ENCODE data around the gene CDC20. TPM values are rescaled to one million over a fixed set of nuclear protein-coding genes. Genes with fewer than 3 reads are reported as not detected.

Gene CDC20
- polyA plus RNA-seq (2012; ENCODE audit: missing spikeins) = 42.4 TPM

DNA sequence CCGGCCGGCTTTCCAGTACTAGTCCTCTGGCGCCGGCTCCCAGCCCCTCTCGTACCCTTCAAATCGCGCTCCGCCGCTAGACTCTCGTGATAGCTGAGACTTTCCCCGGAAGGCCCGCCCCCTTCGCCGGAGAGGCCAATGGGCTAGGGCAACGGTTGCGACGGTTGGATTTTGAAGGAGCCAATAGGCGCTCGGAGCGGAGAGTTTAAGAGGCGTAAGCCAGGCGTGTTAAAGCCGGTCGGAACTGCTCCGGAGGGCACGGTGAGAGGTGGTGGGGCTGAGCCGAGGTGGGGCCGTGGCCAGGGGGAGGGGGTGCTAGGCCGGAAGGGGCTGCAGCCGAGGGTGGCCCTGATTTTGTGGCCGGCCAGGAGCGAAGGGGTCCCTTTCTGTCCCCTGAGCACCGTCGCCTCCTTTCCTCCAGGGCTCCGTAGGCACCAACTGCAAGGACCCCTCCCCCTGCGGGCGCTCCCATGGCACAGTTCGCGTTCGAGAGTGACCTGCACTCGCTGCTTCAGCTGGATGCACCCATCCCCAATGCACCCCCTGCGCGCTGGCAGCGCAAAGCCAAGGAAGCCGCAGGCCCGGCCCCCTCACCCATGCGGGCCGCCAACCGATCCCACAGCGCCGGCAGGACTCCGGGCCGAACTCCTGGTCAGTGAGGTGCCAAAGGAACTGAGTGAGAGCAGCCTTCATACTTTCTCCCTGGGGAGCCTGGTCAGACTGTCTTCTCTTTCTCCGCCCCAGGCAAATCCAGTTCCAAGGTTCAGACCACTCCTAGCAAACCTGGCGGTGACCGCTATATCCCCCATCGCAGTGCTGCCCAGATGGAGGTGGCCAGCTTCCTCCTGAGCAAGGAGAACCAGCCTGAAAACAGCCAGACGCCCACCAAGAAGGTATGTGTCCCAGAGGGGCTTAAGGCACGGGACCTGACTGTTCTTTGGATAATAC, at the start of gene CDC20:
Gene CDC20, plus strand, starts transcription at position 236 of the 948 bp plus-strand sequence. Its CDS starts 235 bp downstream, at position 471.
- TF ChIP-seq POLR2AphosphoS5 (IDR thresholded peaks at IDR 0.05; ENCODE audit: low read depth, low read length) (0 out of 2 replicates have a peak, but pooled peaks have one; percentile 44), POLR2A (IDR thresholded peaks at IDR 0.05; ENCODE audit: low read depth, low read length) (peak; percentile 66), TAF1 (IDR thresholded peaks at IDR 0.05; ENCODE audit: borderline replicate concordance, low read depth, low read length) (no peak; the same call in 1 of the 2 replicates)
- peak; percentile 96 for FAIRE-seq
- peak; percentile 91 for DNase-seq (ENCODE audit: insufficient read length)

GRCh38 chr1:43309405-43310025, 49.3 kb upstream of the CDC20 start:
- no peak for DNase-seq (ENCODE audit: insufficient read length)
- FAIRE-seq = no peak
- TF ChIP-seq POLR2A (IDR thresholded peaks at IDR 0.05; ENCODE audit: low read depth, low read length) = no peak
- TF ChIP-seq TAF1 (IDR thresholded peaks at IDR 0.05; ENCODE audit: borderline replicate concordance, low read depth, low read length) = no peak
- no peak for TF ChIP-seq POLR2AphosphoS5 (IDR thresholded peaks at IDR 0.05; ENCODE audit: low read depth, low read length)

GRCh38 chr1:43311521-43311920, 47.3 kb upstream of the CDC20 start:
- DNase-seq (ENCODE audit: insufficient read length) (no peak), FAIRE-seq (no peak)
- TF ChIP-seq POLR2AphosphoS5 (IDR thresholded peaks at IDR 0.05; ENCODE audit: low read depth, low read length) (no peak), TAF1 (IDR thresholded peaks at IDR 0.05; ENCODE audit: borderline replicate concordance, low read depth, low read length) (no peak), POLR2A (IDR thresholded peaks at IDR 0.05; ENCODE audit: low read depth, low read length) (no peak)

- DNase-seq (ENCODE audit: insufficient read length) (no peak), FAIRE-seq (no peak)
- no peak for TF ChIP-seq TAF1 (IDR thresholded peaks at IDR 0.05; ENCODE audit: borderline replicate concordance, low read depth, low read length)
- TF ChIP-seq POLR2AphosphoS5 (IDR thresholded peaks at IDR 0.05; ENCODE audit: low read depth, low read length) = no peak
- TF ChIP-seq POLR2A (IDR thresholded peaks at IDR 0.05; ENCODE audit: low read depth, low read length) = no peak
Measured at GRCh38 chr1:43312212-43312623, 46.6 kb upstream of the CDC20 start.

GRCh38 chr1:43312663-43313515, 45.9 kb upstream of the CDC20 start:
- no peak for TF ChIP-seq POLR2AphosphoS5 (IDR thresholded peaks at IDR 0.05; ENCODE audit: low read depth, low read length)
- TF ChIP-seq POLR2A (IDR thresholded peaks at IDR 0.05; ENCODE audit: low read depth, low read length) = no peak
- FAIRE-seq (no peak), DNase-seq (ENCODE audit: insufficient read length) (no peak)

- TF ChIP-seq TAF1 (IDR thresholded peaks at IDR 0.05; ENCODE audit: borderline replicate concordance, low read depth, low read length) (no peak), POLR2A (IDR thresholded peaks at IDR 0.05; ENCODE audit: low read depth, low read length) (no peak), POLR2AphosphoS5 (IDR thresholded peaks at IDR 0.05; ENCODE audit: low read depth, low read length) (no peak)
- FAIRE-seq (no peak), DNase-seq (ENCODE audit: insufficient read length) (no peak)
Measured at GRCh38 chr1:43313771-43314170, 45.0 kb upstream of the CDC20 start.

GRCh38 chr1:43314233-43314632, 44.5 kb upstream of the CDC20 start:
- DNase-seq (ENCODE audit: insufficient read length) (no peak), FAIRE-seq (no peak)
- TF ChIP-seq POLR2AphosphoS5 (IDR thresholded peaks at IDR 0.05; ENCODE audit: low read depth, low read length) = no peak
- no peak for TF ChIP-seq POLR2A (IDR thresholded peaks at IDR 0.05; ENCODE audit: low read depth, low read length)
- TF ChIP-seq TAF1 (IDR thresholded peaks at IDR 0.05; ENCODE audit: borderline replicate concordance, low read depth, low read length) = no peak

- no peak for TF ChIP-seq POLR2A (IDR thresholded peaks at IDR 0.05; ENCODE audit: low read depth, low read length)
- no peak for TF ChIP-seq TAF1 (IDR thresholded peaks at IDR 0.05; ENCODE audit: borderline replicate concordance, low read depth, low read length)
- TF ChIP-seq POLR2AphosphoS5 (IDR thresholded peaks at IDR 0.05; ENCODE audit: low read depth, low read length) = no peak
- no peak for FAIRE-seq
- DNase-seq (ENCODE audit: insufficient read length) = no peak
Measured at GRCh38 chr1:43315481-43315880, 43.3 kb upstream of the CDC20 start.

DNA sequence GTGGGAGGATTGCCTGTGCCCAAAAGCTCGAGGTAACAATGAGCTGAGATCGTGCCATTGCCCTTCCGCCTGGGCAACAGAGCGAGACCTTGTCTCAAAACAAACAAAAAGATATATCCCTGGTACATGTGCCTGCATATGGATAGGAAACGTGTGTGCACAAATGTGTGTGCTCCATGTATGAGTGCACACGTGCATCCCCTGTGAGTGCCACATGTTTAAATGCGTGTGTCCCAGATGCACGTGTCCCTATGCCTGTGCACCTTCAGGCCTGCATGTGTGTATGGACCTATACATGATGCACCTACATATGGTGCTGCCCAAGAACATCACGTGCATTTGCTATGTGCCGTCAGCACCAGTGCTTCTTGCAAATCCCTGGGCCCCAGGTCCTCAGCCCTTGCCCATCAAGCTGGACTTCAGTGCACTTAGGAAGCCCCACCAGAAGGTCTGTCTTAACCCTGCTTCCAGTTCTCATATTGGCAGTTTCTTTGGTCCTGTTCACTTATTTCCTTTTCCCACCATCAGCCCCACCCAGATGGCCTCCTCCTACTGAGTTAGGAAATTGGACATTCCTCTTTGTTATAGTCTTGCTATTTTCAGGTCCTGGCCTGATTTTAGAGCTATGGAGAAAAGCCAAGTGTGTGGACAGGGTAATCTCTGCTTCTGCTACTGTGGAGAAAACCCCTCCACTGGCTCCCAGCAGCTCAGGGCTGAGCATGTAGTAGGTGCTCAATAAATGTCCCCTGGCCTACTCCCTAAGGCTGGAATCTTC, 42.6 kb upstream of the CDC20 start:
- TF ChIP-seq POLR2A (IDR thresholded peaks at IDR 0.05; ENCODE audit: low read depth, low read length) = no peak
- DNase-seq (ENCODE audit: insufficient read length) (no peak), FAIRE-seq (no peak)

DNA sequence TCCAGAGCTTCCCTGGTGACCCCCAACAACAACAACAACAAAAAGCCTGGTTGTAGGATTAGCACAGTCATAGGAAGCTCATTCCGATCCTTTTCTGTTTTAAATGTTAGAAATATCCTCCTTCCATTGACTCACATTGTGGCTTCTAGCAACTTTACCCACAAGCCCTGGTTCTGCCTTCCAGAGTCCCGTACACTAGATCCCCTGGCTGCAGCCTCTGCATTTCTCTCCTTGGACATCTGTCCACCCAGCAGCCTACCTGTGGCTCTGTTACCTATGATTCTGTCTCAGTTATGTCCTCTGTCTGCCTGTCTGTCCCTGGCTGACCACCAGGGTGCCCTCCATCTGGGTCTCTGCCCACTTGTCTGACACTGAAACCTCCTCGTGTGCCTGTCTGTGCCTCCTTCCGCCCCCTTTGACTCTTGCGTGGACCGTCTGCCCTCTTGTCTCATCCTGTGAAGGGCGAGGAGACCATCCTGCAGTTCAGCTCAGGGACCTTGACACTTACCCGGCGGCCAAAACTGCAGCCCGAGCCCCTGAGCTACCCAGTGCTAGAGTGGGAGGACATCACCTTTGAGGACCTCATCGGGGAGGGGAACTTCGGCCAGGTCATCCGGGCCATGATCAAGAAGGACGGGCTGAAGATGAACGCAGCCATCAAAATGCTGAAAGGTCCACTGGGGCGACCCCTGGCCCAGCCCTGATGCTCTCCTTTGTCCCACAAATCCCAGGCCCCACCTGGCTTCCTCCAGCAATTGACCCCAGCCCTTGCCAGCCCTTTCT, 41.9 kb upstream of the CDC20 start:
- DNase-seq (ENCODE audit: insufficient read length) (no peak), FAIRE-seq (no peak)
- TF ChIP-seq POLR2AphosphoS5 (IDR thresholded peaks at IDR 0.05; ENCODE audit: low read depth, low read length) = no peak
- TF ChIP-seq POLR2A (IDR thresholded peaks at IDR 0.05; ENCODE audit: low read depth, low read length) = no peak
- no peak for TF ChIP-seq TAF1 (IDR thresholded peaks at IDR 0.05; ENCODE audit: borderline replicate concordance, low read depth, low read length)

Data from GM12892 (cell line).